HEK293T (cell line): ENCODE results near the gene PPP1R13B.
A peak's percentile ranks its signal among the peaks of the same experiment; 100 is the strongest.

Experiments used
- CTCF ChIA-PET: fragments of 350-600 bp; formaldehyde crosslinking; extraction: SDS; loops from one replicate; lab custom pipeline; 2021; ENCODE audit warnings: antibody characterized with exemption, inconsistent platforms; lab: Yijun Ruan, JAX
- POLR2A ChIA-PET: fragments of 350-600 bp; formaldehyde crosslinking; extraction: SDS; loops from one replicate; lab custom pipeline; 2020; ENCODE audit warnings: antibody characterized with exemption, inconsistent platforms; lab: Yijun Ruan, JAX
- DNase-seq: peaks from one replicate; pipeline ENCODE4 v3.0.0; 2012; ENCODE audit warnings: mixed read lengths; ENCODE audit errors: extremely low spot score
- ARNT ChIP-seq: fragments of 450-650 bp; IDR thresholded peaks from 2 replicates; pipeline ENCODE4 v1.6.1; 2017; ENCODE audit warnings: mild to moderate bottlenecking
- BHLHE40 ChIP-seq: fragments of 450-650 bp; IDR thresholded peaks from 2 replicates; pipeline ENCODE4 v1.6.1; 2016; ENCODE audit warnings: mild to moderate bottlenecking, moderate library complexity, borderline replicate concordance
- CTBP1 ChIP-seq: fragments of 450-650 bp; IDR thresholded peaks from 2 replicates; pipeline ENCODE4 v1.6.1; 2016; ENCODE audit warnings: borderline replicate concordance
- ELF4 ChIP-seq: fragments of 450-650 bp; IDR thresholded peaks from 2 replicates; pipeline ENCODE4 v1.6.1; 2017; ENCODE audit warnings: antibody characterized with exemption
- FOXA1 ChIP-seq: fragments of 450-650 bp; IDR thresholded peaks from 2 replicates; pipeline ENCODE4 v1.6.1; 2016; ENCODE audit warnings: mild to moderate bottlenecking
- FOXK2 ChIP-seq: fragments of 450-650 bp; IDR thresholded peaks from 2 replicates; pipeline ENCODE4 v1.6.1; 2016; ENCODE audit warnings: mild to moderate bottlenecking
- FOXM1 ChIP-seq: fragments of 450-650 bp; IDR thresholded peaks from 2 replicates; pipeline ENCODE4 v1.6.1; 2017; ENCODE audit warnings: mild to moderate bottlenecking, borderline replicate concordance
- HDGF ChIP-seq: fragments of 450-650 bp; IDR thresholded peaks from 2 replicates; pipeline ENCODE4 v1.6.1; 2017; ENCODE audit warnings: antibody characterized with exemption, borderline replicate concordance
- L3MBTL2 ChIP-seq: fragments of 450-650 bp; conservative IDR thresholded peaks from 2 replicates; pipeline ENCODE4 v1.6.1; 2016; ENCODE audit warnings: mild to moderate bottlenecking
- LEF1 ChIP-seq: fragments of 450-650 bp; IDR thresholded peaks from 2 replicates; pipeline ENCODE4 v1.6.1; 2017; ENCODE audit warnings: mild to moderate bottlenecking, borderline replicate concordance
- NFRKB ChIP-seq: fragments of 450-650 bp; IDR thresholded peaks from 2 replicates; pipeline ENCODE4 v1.6.1; 2016; ENCODE audit warnings: mild to moderate bottlenecking, moderate library complexity
- PKNOX1 ChIP-seq: fragments of 450-650 bp; IDR thresholded peaks from 2 replicates; pipeline ENCODE4 v1.6.1; 2016
- SP1 ChIP-seq: fragments of 450-650 bp; IDR thresholded peaks from 2 replicates; pipeline ENCODE4 v1.6.1; 2017
- SUZ12 ChIP-seq: fragments of 450-650 bp; IDR thresholded peaks from 2 replicates; pipeline ENCODE4 v1.6.1; 2016; ENCODE audit warnings: mild to moderate bottlenecking
- TARDBP ChIP-seq: fragments of 450-650 bp; IDR thresholded peaks from 2 replicates; pipeline ENCODE4 v1.6.1; 2016
- ZNF384 ChIP-seq: fragments of 450-650 bp; IDR thresholded peaks from 2 replicates; pipeline ENCODE4 v1.6.1; 2016

Gene PPP1R13B

GRCh38 chr14:103818870-103819269 is 28.5 kb downstream of the PPP1R13B start:
- POLR2A ChIA-PET = interaction anchor here (1.0 kb wide), 1 partner anchor 9 kb away, joined by 3 read pairs; no protein-coding TSS in a partner anchor
- no peak for TF ChIP-seq BHLHE40
- no peak for TF ChIP-seq ELF4
- TF ChIP-seq TARDBP = no peak
- TF ChIP-seq NFRKB = no peak
- no peak for TF ChIP-seq L3MBTL2
- TF ChIP-seq ZNF384 = no peak
- no peak for TF ChIP-seq ARNT
- no peak for TF ChIP-seq SP1
- TF ChIP-seq FOXM1 = no peak
- CTCF ChIA-PET = no interaction called here
- no peak for DNase-seq

- ChIA-PET POLR2A (no interaction called here), CTCF (no interaction called here)
- DNase-seq = no peak
- TF ChIP-seq HDGF (no peak), PKNOX1 (no peak), ARNT (no peak), L3MBTL2 (no peak), FOXM1 (no peak), FOXK2 (no peak), LEF1 (no peak), SP1 (no peak), FOXA1 (no peak), NFRKB (no peak), ELF4 (no peak), CTBP1 (no peak), TARDBP (no peak), SUZ12 (no peak), BHLHE40 (no peak), ZNF384 (no peak)
Measured at GRCh38 chr14:103818422-103818821, 29.0 kb downstream of the PPP1R13B start.

- CTCF ChIA-PET = interaction anchor here (0.6 to 1.0 kb wide), 4 partner anchors 9 to 128 kb away, joined by 3 to 7 read pairs (median 6); no protein-coding TSS in a partner anchor
- DNase-seq = no peak
- TF ChIP-seq ELF4 = no peak
- POLR2A ChIA-PET = no interaction called here
Measured at GRCh38 chr14:103817595-103817994, 29.8 kb downstream of the PPP1R13B start.

GRCh38 chr14:103816991-103817390 is 30.4 kb downstream of the PPP1R13B start:
- TF ChIP-seq NFRKB (no peak), HDGF (no peak)
- POLR2A ChIA-PET = no interaction called here
- CTCF ChIA-PET = interaction anchor here (0.6 to 1.4 kb wide), 7 partner anchors 9 to 129 kb away, joined by 3 to 7 read pairs (median 5); no protein-coding TSS in a partner anchor
- no peak for DNase-seq

GRCh38 chr14:103815253-103815652 is 32.1 kb downstream of the PPP1R13B start:
- DNase-seq = no peak
- ChIA-PET POLR2A (no interaction called here), CTCF (interaction anchor here (0.8 kb wide), 1 partner anchor 86 kb away, joined by 4 read pairs; no protein-coding TSS in a partner anchor)
- TF ChIP-seq HDGF (no peak), BHLHE40 (no peak), FOXA1 (no peak)

GRCh38 chr14:103811189-103811588 is 36.2 kb downstream of the PPP1R13B start:
- no peak for TF ChIP-seq PKNOX1
- CTCF ChIA-PET = no interaction called here
- POLR2A ChIA-PET = no interaction called here
- DNase-seq = no peak

GRCh38 chr14:103808403-103809001 is 38.9 kb downstream of the PPP1R13B start:
- POLR2A ChIA-PET = interaction anchor here (1.0 to 1.4 kb wide), 2 partner anchors 47 to 92 kb away, joined by 4 read pairs; partner anchors contain the start of gene ZFYVE21
- CTCF ChIA-PET = interaction anchor here (0.5 to 3.0 kb wide), 23 partner anchors 9 to 256 kb away, joined by 3 to 16 read pairs (median 5); no protein-coding TSS in a partner anchor
- TF ChIP-seq SUZ12 = no peak
- no peak for TF ChIP-seq ARNT
- no peak for TF ChIP-seq FOXM1
- no peak for TF ChIP-seq HDGF
- no peak for TF ChIP-seq NFRKB
- no peak for TF ChIP-seq SP1
- no peak for TF ChIP-seq LEF1
- TF ChIP-seq FOXA1 = no peak
- TF ChIP-seq ZNF384 = no peak
- TF ChIP-seq ELF4 = no peak
- DNase-seq = peak; percentile 71

GRCh38 chr14:103806805-103807204 is 40.6 kb downstream of the PPP1R13B start:
- ChIA-PET CTCF (interaction anchor here (0.6 to 3.6 kb wide), 5 partner anchors 10 to 174 kb away, joined by 3 to 17 read pairs (median 3); no protein-coding TSS in a partner anchor), POLR2A (no interaction called here)
- DNase-seq = no peak
- TF ChIP-seq FOXA1 = no peak
- TF ChIP-seq SP1 = no peak
- no peak for TF ChIP-seq PKNOX1
- no peak for TF ChIP-seq CTBP1
- TF ChIP-seq ELF4 = no peak
- no peak for TF ChIP-seq HDGF
- no peak for TF ChIP-seq TARDBP
